Spleen (tissue), 11 donors: Measurements from ENCODE around the gene RIMBP3C. TPM values are rescaled to one million over a fixed set of nuclear protein-coding genes. Genes with fewer than 3 reads are reported as not detected.
"Not testable (repeated sequence)": the region's sequence is repeated elsewhere in the genome, so short reads cannot be mapped to it uniquely, and the experiment has no call there.

Source experiments
- DNase-seq: peaks from one replicate; pipeline ENCODE4 v3.0.0-alpha.2; 2020
- H3K27ac ChIP-seq, 8 donors: fragments of 200-600 bp; sonication (generic) in 7 of 8; 1 replicate in 4 of 8; 2 replicates in 4 of 8; pipeline versions ENCODE4 v1.5.0 to v1.8.0; 2016 to 2021; ENCODE audit warnings: inconsistent platforms in 4 of 8, mild to moderate bottlenecking in 4 of 8, moderate library complexity in 1 of 8
- H3K27me3 ChIP-seq, 7 donors: fragments of 200-600 bp; sonication (generic) in 6 of 7; replicated peaks in 1 of 7; 1 replicate in 4 of 7; 2 replicates in 3 of 7; pipeline versions ENCODE4 v1.5.0 to v1.8.0; 2016 to 2021; ENCODE audit warnings: inconsistent platforms in 3 of 7, mild to moderate bottlenecking in 1 of 7
- H3K36me3 ChIP-seq, 6 donors: fragments of 200-600 bp; sonication (generic) in 5 of 6; 1 replicate in 4 of 6; 2 replicates in 2 of 6; pipeline versions ENCODE4 v1.5.0 to v1.8.0; 2016 to 2021; ENCODE audit warnings: inconsistent platforms in 2 of 6
- H3K4me1 ChIP-seq, 6 donors: fragments of 200-600 bp; sonication (generic) in 5 of 6; 1 replicate in 3 of 6; 2 replicates in 3 of 6; pipeline versions ENCODE4 v1.5.0 to v1.8.0; 2016 to 2021; ENCODE audit warnings: inconsistent platforms in 3 of 6
- H3K4me3 ChIP-seq, 8 donors: fragments of 200-600 bp; sonication (generic) in 7 of 8; 1 replicate in 4 of 8; 2 replicates in 4 of 8; pipeline versions ENCODE4 v1.5.0 to v1.8.0; 2016 to 2021; ENCODE audit warnings: inconsistent platforms in 4 of 8, mild to moderate bottlenecking in 4 of 8, moderate library complexity in 2 of 8
- H3K9me3 ChIP-seq, 8 donors: fragments of 200-600 bp; sonication (generic) in 7 of 8; 1 replicate in 4 of 8; 2 replicates in 4 of 8; pipeline versions ENCODE4 v1.5.0 to v1.8.0; 2016 to 2021; ENCODE audit warnings: inconsistent platforms in 4 of 8
- POLR2AphosphoS5 ChIP-seq, 3 donors: sonication (generic); formaldehyde crosslinking; IDR thresholded peaks; one replicate each; pipeline ENCODE4 v1.5.1; 2017; ENCODE audit warnings: antibody characterized with exemption in 3 of 3
- WGBS, 5 donors: extraction: QIAGEN DNeasy Blood & Tissue Kit in 3 of 5; methylation state at CpG; one replicate each; pipeline versions ENCODE4 v1.1.5 to v1.1.7; 2013 to 2018; 5-methylcytosine and 5-hydroxymethylcytosine counted together
- intact Hi-C: fragments of 100-400 bp; cut with DNase I; formaldehyde crosslinking; loops from one replicate; pipeline ENCODE4 v1.15.0; 2023; ENCODE audit warnings: low total_unique reads
- polyA plus RNA-seq, 3 donors: library from polyadenylated mRNA; stranded (reverse); fragments of 200-250 nt; gene quantifications; one replicate each; pipeline ENCODE4 v1.2.1, GENCODE V29; 2013
- total RNA-seq, 7 donors: library from RNA; depleted of rRNA in 3 of 7; stranded (reverse); fragments of >200 nt in 3 of 7; fragmentation: NEBNext Ultra II Directional in 4 of 7; extraction: Animal tissue kit (Norgen Biotek cat#: 25700) in 4 of 7; gene quantifications; one replicate each; pipeline versions ENCODE4 v1.1.0 to v1.2.1, GENCODE V29; 2016 to 2021
- donor health status: healthy with polysubstance abuse.
- donor health status: DM: no; HTN: no; CAD: no; lungs with moderate emphysema.
- donor health status: DM: no; HTN: no; CAD: no.
- donor health status: Bipolar disorder and iron deficiency.
- donor health status: healthy.
- donor health status: DM: no; HTN: no; CAD: no.
- donor health status: DM: yes; HTN: yes; CAD: no.

The RIMBP3C gene
- total and polyA plus RNA-seq, 10 donors = 0.03 to 2.0 (median 0.50) TPM; not detected in 2

DNA sequence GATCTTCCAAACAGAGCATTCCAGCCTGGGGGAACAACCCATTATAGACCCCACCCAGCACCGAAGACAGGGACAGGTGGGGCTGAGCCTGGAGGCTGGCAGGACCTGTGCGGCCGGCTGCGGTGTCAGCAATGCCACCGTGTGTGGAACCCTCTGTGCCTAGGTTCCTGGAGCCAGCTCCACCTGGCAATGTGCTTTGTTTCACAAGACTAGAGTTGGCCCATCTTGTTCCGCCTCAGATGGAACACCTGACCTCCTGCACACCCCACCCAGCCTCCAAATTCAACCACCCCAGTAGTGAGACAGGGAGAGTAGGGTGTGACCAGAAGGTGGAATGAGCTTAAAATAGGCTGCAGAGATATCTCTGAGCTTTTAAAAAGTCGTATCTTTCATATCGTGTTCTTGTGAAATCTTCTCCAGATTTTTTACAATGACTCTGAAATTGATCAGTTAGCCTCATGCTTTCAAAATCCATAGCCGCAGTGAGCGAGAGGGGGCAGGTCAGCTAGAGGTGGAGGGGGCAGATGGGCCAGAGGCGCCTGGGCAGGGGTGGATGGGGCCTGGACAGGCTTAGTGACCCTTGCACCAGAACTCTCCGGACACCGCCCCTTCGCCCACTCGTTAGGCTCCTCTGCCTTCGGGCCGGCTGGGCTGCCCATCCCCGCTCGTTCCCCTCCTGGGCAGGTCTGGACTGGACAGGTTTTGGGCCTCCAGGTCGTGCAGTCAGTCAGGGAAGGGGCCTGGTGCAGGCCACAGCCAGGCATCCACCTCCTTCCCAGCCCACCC, 18.2 kb downstream of the RIMBP3C start:
- H3K27ac ChIP-seq, H3K9me3 ChIP-seq, H3K4me1 ChIP-seq, intact Hi-C loops, H3K4me3 ChIP-seq, H3K36me3 ChIP-seq, DNase-seq, H3K27me3 ChIP-seq: not testable (repeated sequence)
- WGBS, 5 donors = no CpG with 5 or more reads among the region's 20 CpGs

DNA sequence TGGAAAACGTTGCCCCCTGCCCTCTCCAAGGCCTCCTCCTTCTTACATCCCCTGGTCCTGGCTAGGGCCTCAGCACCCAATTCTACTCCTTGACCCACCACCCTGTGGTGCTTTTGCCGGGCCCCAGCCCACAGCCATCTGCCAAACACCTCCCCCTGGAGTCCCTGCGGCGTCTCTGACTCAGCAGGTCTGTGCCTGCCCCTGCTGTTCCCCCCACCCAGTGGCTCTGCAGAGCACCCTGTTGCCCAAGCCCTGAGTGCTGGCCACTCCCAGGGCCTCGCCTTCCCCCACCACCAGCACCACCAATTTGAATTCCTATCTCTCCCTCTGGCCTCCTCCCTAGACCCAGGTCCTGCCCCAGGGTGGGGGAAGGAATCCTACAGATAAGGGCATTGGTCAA, 19.7 kb downstream of the RIMBP3C start:
- WGBS, 5 donors = no CpG with 5 or more reads among the region's 5 CpGs

DNA sequence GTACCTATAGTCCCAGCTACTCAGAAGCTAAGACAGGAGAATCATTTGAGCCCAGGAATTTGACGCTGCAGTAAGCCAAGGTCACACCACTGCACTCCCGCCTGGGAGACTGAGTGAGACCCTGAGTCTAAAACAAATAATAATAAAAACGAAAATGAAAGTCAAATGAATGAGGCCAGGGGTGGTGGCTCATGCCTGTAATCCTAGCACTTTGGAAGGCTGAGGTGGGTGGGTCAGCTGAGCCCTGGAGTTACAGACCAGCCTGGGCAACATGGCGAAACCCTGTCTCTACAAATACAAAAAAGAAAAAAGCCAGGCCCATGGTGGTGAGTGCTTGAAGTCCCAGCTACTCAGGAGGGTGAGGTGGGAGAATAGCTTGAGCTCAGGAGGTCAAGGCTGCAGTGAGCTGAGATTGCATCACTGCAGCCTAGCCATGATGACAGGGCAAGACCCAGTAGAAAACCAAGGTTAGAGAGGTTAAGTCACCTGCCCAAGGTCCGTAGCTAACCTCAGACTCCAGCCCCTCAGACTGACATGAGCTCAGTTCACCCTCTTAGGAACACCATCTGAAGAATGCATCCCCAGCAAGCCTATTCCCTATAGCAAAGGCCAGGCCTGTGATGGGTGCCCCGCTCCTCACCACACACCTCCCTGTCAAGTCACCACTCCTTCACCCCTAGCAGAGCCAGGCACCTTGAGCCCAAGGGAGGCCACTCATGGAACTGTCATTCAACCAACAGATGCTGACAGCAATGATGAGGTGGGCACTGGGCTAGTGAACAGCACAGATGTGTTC, 24.4 kb downstream of the RIMBP3C start:
- no CpG with 5 or more reads among the region's 6 CpGs for WGBS, 5 donors
- H3K36me3 ChIP-seq, H3K9me3 ChIP-seq, H3K27me3 ChIP-seq, intact Hi-C loops, DNase-seq, H3K27ac ChIP-seq, H3K4me1 ChIP-seq, H3K4me3 ChIP-seq: not testable (repeated sequence)

More for the DNA sequence above, 19.7 kb downstream of the RIMBP3C start:
- H3K27me3 ChIP-seq, H3K4me1 ChIP-seq, H3K4me3 ChIP-seq, H3K36me3 ChIP-seq, intact Hi-C loops, H3K27ac ChIP-seq, DNase-seq, H3K9me3 ChIP-seq: not testable (repeated sequence)

DNA sequence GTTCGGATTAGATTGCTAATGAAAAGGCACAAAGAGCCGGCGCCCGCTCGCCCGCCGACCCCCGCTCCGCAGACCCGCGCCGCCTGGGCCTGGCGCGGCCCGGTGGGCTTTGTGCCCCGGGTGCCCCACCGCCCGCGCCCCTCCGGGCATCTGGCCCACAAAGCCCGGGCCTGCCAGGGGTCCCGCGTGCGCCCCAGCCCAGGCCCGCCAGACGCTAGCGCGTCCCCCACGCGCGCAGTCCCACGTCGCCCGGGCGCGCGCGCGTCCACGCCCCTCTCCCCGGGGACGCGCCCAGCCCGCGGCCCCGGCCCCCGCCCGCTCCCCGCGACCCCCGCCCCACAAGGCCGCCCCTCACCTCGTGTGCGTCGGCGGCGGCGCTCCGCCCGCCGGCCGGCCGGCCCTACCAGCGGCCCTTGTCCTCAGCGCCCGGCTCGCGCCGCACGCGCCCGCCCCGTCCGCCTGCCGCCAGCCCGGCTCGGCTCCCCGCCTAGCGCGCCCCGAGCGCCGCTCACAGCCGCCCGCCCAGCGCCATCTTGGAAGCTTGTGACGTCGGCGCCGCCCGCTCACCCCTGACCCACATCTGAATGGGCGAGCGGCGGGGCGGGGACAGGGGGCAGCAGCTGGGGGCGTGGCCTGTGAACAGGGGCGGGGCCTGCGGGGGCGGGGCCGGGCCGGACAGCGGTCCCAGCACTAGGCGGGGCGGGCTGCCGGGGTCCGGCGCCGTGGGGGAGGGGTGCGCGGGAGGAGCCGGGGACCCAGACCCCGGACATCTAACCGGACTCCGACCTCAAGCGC, 34.1 kb downstream of the RIMBP3C start:
- H3K4me3 ChIP-seq = peak overlapping the region in 1 of 8 donors; percentile 22
- H3K27me3 ChIP-seq, H3K36me3 ChIP-seq, DNase-seq, H3K27ac ChIP-seq, H3K4me1 ChIP-seq, intact Hi-C loops, H3K9me3 ChIP-seq: not testable (repeated sequence)
- no CpG with 5 or more reads among the region's 115 CpGs for WGBS, 5 donors
- peak in 1 of 3 donors; percentile 45 for TF ChIP-seq POLR2AphosphoS5 (IDR thresholded peaks at IDR 0.05)

DNA sequence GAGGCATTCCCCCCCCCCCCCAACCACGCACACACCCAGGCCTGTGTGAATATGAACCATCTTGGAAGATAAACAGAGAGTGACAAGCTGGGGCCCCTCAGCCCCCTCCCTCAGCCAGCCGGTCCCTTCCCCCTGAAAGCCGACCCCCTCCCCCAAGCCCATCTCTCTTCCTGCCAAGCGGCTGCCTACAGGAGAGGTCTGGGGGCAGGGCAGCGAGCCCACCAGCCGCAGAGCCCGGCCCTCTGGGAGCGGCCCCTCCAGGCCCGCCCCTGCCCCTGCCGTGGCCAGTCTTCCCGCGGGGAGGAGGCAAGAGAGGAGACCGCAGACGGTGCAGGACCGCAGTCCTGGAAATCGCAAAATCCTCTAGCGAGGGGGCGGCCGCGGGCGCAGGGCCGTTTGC, 34.7 kb downstream of the RIMBP3C start:
- DNase-seq = not testable (repeated sequence)

DNA sequence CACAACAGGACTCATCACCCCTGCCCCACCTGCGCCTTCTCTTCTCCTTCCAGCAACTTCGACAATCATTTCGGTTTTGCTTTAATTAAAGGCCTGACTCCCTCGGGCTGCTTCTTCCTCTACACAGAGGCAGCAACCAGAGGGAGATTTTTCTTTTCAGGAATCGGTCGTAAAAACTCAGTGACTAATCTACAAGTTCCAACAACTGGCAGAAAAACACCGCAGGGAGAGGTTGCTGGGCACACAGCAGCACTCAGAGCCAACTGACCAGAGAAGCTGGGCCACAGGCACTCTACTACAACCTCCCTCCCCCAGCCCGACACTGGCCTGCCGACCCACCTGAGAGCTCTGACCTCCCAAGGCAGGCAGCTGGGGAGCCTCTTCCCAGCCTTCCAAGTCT, 36.0 kb downstream of the RIMBP3C start:
- H3K9me3 ChIP-seq, H3K4me3 ChIP-seq, H3K27me3 ChIP-seq, DNase-seq, H3K36me3 ChIP-seq, H3K27ac ChIP-seq, H3K4me1 ChIP-seq, intact Hi-C loops: not testable (repeated sequence)
- WGBS, 5 donors = no CpG with 5 or more reads among the region's 9 CpGs

More for the DNA sequence above, 34.7 kb downstream of the RIMBP3C start:
- H3K36me3 ChIP-seq, H3K4me1 ChIP-seq, H3K27ac ChIP-seq, H3K27me3 ChIP-seq, H3K9me3 ChIP-seq, intact Hi-C loops: not testable (repeated sequence)
- H3K4me3 ChIP-seq = peak overlapping the region in 1 of 8 donors; percentile 22
- WGBS, 5 donors = no CpG with 5 or more reads among the region's 22 CpGs

DNA sequence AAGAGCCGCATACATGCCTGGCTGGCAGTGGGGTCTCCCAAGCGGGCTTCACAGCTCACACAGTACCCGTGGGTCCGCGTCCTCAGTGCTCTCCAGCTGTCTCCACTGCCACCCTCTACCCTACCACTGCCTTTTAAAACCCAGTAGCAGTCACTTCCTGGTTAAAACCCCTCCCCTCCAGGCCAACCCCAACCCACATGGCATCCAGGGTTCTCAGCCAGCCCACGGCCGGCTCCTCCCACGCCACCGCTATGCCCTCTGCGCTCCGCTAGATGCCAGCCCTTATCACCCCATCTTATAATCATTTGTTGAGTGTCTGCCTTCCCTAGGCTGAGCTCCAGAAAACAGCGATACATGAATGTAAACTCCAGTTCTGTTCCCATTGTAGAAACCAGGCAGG, 37.1 kb downstream of the RIMBP3C start:
- H3K27me3 ChIP-seq, intact Hi-C loops, H3K4me3 ChIP-seq, H3K27ac ChIP-seq, H3K9me3 ChIP-seq, H3K36me3 ChIP-seq, H3K4me1 ChIP-seq, DNase-seq: not testable (repeated sequence)
- 0 to 20% methylated on average over 1 of the region's 12 CpGs; no CpG with 5 or more reads in 3 of the 5 donors for WGBS, 5 donors

DNA sequence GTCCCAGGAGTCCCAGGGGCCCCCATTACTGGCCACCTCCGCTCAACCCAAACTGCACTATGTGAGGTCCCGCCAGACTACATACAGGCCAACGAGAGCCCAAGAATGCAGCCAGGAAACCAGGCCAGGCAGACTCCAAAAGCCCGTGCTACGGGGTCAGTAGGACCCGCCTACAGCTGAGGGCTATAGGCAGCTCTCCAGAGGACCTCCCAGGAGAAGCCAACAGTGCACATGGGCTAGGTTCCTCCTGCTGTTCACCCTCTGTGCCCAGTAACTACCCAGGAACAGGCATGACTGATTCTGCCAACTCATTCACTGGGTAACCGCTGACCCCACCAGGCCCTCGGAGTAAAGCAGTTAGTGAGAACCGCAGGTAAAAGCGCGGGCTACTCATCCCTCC, 39.2 kb downstream of the RIMBP3C start:
- H3K4me1 ChIP-seq, H3K27ac ChIP-seq, H3K9me3 ChIP-seq, DNase-seq, H3K36me3 ChIP-seq, intact Hi-C loops, H3K4me3 ChIP-seq, H3K27me3 ChIP-seq: not testable (repeated sequence)
- 67 to 100% (median 80%) methylated on average over 2 to 5 of the region's 11 CpGs for WGBS, 5 donors

DNA sequence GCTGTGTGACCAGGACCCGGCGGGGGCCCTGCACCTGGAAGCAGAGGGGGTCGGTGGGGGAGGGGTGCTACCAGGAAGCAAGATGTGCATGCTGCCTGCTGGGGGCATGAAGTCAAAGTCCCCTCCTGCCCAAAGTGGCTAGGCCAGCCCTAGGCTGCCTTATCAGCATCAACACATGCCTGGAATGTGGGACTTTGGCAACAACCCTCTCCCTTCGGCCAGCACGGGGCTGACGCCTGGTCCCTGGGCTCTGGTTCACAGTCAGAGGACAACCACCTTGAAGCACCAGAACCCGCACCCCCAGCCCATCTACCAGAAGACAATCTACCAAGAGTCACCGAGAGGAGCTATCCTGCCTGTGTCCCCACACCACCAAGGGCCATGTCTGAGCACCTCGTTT, 40.9 kb downstream of the RIMBP3C start:
- H3K9me3 ChIP-seq, H3K4me3 ChIP-seq, H3K27ac ChIP-seq, H3K36me3 ChIP-seq, H3K27me3 ChIP-seq, DNase-seq, intact Hi-C loops, H3K4me1 ChIP-seq: not testable (repeated sequence)
- no CpG with 5 or more reads among the region's 9 CpGs for WGBS, 5 donors

DNA sequence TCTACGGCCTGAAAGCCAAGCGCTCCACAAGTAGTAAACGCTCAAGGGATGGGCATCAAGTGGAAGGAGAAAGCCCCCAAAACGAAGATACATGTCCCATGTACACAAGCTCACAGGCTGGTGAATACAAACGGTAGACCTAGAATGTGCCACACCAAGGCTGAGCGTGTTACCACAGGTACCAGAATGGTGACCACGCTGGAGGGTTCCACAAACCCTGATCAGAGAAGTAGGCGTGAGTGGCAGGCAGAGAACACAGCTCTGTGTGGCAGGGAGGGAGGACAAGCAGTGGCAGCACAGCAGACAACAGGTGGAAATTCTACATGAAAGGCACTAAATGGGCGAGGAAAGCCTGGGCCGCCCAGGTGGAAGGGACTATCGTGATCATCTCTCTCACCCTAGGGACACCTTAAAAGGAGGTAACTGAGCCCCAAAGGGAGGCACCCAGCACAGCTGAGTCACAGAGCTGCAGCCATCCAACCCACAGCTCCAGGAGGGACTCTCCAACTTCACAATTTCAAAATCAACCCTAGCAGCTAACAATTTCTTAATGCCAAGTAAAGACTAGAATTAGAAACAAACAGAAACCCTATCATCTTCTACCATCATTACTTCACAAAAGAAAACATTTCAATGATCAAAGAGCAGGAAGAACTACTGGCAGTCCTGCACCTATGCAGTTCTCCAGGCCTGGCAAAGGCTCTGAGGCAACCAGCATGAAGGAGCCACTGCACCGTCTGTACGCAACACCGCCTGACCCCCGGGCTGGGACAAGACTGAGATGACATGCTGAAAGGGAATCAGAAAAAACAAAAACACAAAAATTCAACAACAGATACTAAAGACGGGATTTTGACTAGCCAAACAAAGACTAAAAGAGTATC, 51.4 kb downstream of the RIMBP3C start:
- H3K36me3 ChIP-seq, H3K9me3 ChIP-seq, DNase-seq, H3K27me3 ChIP-seq, H3K4me3 ChIP-seq, intact Hi-C loops, H3K27ac ChIP-seq, H3K4me1 ChIP-seq: not testable (repeated sequence)
- WGBS, 5 donors = no CpG with 5 or more reads among the region's 16 CpGs
